Measurements from ENCODE around the gene DLK1. TPM values are rescaled to one million over a fixed set of nuclear protein-coding genes. Genes with fewer than 3 reads are reported as not detected.

The DLK1 gene
- total RNA-seq, 2 experiments from 2014 or later: not detected

DNA sequence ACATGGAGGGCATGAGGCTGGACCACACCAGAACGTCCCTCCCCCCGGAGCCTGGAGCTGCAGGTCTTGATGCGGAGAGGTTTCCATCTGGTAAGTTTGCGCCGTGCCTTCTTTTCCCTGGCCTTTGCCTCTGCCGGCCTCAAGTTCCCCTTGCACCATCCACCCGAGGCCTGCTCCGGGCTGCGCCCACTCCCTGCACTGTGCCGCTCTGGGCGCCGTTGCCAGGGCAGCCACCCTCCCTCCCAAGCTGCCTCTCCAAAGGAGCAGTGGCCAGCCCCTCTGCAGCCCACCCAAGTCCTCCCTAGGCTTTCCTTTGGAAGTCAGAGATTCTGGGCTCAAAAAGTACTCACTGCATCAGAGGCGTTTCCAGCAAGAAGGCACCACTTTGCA, 53.0 kb downstream of the DLK1 start:
- DNase-seq: no peak
- no peaks in the 10 kb centered on the region for H3K36me3 Mint-ChIP-seq (ENCODE audit: low read depth)
- no peak overlapping the region for H3K27ac Mint-ChIP-seq
- no peak overlapping the region for H3K4me3 Mint-ChIP-seq
- no peaks in the 10 kb centered on the region for H3K9me3 Mint-ChIP-seq (ENCODE audit: insufficient read depth)
- no peaks in the 10 kb centered on the region for H3K27me3 Mint-ChIP-seq (ENCODE audit: low read depth)
- H3K4me1 Mint-ChIP-seq (ENCODE audit: low read depth): no peaks in the 10 kb centered on the region
- POLR2A ChIA-PET: no interaction called here
- ATAC-seq: no peak
- CTCF ChIA-PET: no interaction called here

DNA sequence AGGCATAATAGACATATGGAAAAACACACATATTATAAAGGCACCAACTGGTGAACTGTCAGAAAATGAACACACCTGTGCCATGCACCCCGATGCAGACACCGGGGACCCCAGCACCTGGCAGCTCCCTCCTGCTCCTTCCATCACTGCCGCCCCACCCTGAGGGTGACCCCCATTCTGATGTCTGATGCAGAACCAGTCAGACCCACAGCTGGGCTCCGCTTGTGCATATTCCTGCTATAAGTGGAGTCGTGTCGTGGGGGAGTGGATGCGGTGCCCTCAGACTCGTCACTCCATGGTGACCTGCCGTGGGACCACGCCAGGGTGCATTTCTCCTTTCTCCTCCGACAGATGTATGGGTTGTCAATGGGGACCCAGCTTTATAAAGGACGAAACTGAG, 53.6 kb downstream of the DLK1 start:
- H3K4me3 Mint-ChIP-seq: no peak overlapping the region
- H3K27ac Mint-ChIP-seq: no peak overlapping the region
- no peaks in the 10 kb centered on the region for H3K36me3 Mint-ChIP-seq (ENCODE audit: low read depth)
- no peaks in the 10 kb centered on the region for H3K4me1 Mint-ChIP-seq (ENCODE audit: low read depth)
- ChIA-PET POLR2A (no interaction called here), CTCF (no interaction called here)
- no peak for DNase-seq
- no peaks in the 10 kb centered on the region for H3K27me3 Mint-ChIP-seq (ENCODE audit: low read depth)
- H3K9me3 Mint-ChIP-seq (ENCODE audit: insufficient read depth): no peaks in the 10 kb centered on the region
- ATAC-seq: no peak

DNA sequence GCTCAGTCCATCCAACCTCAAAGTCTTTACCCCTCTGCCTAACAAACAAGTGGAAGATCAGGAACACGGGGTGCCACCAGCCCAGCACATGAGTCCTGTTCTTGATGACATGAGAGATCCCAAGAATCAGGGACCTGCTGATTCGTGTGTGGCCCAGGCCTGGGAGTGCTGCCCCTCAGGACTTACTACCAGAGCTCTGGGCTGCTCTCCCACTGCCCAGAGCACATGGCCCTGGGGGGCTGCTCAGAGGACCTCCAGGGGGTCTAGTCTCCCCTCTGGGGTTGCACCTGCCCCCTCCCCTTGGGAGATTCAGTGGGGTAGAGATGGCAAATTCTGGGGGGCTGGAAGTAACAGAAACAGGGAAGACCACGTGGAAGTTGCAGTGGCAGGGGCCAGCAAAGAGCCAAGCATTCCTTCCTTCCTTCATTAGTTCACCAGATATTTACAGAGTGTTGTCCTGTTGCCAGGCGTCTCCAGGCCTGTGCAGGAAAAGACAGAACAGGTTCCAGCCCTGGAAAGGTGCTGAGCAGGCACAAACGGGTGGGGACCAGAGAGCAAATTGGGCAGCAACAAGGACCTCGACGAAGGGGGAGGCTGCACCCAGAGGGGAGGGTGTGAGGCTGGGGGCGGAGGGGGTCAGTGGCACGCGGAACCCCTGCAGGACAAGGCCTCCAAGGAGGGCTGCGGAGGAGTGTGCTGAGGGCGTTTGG, 54.1 kb downstream of the DLK1 start:
- ATAC-seq (no peak), DNase-seq (no peak)
- no peaks in the 10 kb centered on the region for H3K9me3 Mint-ChIP-seq (ENCODE audit: insufficient read depth)
- H3K4me1 Mint-ChIP-seq (ENCODE audit: low read depth): no peaks in the 10 kb centered on the region
- no peak overlapping the region for H3K27ac Mint-ChIP-seq
- H3K4me3 Mint-ChIP-seq: no peak overlapping the region
- no peaks in the 10 kb centered on the region for H3K36me3 Mint-ChIP-seq (ENCODE audit: low read depth)
- ChIA-PET POLR2A (no interaction called here), CTCF (no interaction called here)
- H3K27me3 Mint-ChIP-seq (ENCODE audit: low read depth): no peaks in the 10 kb centered on the region

DNA sequence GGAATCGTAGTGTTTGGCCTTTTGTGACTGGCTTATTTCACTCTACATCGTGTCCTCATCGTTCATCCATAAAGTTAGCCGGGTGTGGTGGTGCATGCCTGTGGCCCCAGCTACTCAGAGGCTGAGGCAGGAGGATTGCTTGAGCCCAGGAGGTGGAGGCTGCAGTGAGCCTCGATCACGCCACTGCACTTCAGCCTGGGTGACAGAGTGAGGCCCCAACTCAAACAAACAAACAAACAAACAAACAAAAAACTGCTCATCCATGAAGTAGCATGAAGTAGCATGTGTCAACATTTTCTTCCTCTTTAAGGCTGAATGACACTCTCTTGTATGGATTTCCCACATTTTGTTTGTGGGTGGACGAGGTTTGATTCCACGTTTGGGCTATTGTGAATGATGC, 55.3 kb downstream of the DLK1 start:
- ChIA-PET POLR2A (no interaction called here), CTCF (no interaction called here)
- Mint-ChIP-seq H3K4me3 (no peak overlapping the region), H3K27me3 (ENCODE audit: low read depth) (no peaks in the 10 kb centered on the region), H3K4me1 (ENCODE audit: low read depth) (no peaks in the 10 kb centered on the region), H3K9me3 (ENCODE audit: insufficient read depth) (no peaks in the 10 kb centered on the region), H3K36me3 (ENCODE audit: low read depth) (no peaks in the 10 kb centered on the region), H3K27ac (no peak overlapping the region)
- no peak for DNase-seq
- ATAC-seq: no peak

DNA sequence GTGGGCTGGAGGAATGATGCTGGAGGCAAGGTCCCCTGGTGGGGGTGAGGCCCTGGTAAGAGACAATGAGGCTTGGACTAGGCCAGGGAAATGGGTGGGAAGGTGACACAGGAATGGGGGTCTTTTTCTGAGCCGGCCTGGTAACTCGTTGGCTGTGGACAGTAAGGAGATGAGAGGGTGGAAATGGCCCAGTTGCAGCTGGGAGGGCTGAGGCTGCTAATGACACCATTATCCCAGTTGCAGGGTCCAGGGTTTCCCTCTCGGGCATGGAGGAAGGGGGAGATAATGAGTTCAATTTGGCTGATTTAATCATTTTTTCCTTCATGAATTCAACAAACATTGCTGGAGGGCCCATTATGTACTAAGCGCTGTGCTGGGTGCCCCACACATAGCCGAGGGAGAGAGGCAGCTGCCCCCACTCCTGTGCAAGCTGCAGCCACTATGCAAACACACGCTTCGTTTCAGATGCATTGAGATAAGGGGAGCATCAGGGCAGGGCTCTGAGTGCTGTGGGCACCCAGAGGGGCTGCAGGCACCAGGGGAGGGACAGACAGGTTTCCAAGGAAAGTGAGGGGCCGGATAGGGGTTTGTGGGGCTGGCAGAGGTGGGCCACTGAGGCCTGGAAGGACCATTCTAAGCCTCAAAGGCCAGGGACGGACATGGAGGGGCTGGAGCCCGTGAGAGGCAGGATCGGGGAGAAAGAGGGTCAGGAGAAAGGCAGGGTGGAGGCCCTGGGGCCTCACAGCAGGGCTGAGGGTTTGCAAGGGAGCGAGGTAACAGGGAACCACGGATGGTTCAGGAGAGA, 56.0 kb downstream of the DLK1 start:
- Mint-ChIP-seq H3K27me3 (ENCODE audit: low read depth) (no peaks in the 10 kb centered on the region), H3K36me3 (ENCODE audit: low read depth) (no peaks in the 10 kb centered on the region), H3K27ac (no peak overlapping the region), H3K9me3 (ENCODE audit: insufficient read depth) (no peaks in the 10 kb centered on the region), H3K4me1 (ENCODE audit: low read depth) (no peaks in the 10 kb centered on the region), H3K4me3 (no peak overlapping the region)
- CTCF ChIA-PET: no interaction called here
- POLR2A ChIA-PET: no interaction called here
- DNase-seq (no peak), ATAC-seq (no peak)

DNA sequence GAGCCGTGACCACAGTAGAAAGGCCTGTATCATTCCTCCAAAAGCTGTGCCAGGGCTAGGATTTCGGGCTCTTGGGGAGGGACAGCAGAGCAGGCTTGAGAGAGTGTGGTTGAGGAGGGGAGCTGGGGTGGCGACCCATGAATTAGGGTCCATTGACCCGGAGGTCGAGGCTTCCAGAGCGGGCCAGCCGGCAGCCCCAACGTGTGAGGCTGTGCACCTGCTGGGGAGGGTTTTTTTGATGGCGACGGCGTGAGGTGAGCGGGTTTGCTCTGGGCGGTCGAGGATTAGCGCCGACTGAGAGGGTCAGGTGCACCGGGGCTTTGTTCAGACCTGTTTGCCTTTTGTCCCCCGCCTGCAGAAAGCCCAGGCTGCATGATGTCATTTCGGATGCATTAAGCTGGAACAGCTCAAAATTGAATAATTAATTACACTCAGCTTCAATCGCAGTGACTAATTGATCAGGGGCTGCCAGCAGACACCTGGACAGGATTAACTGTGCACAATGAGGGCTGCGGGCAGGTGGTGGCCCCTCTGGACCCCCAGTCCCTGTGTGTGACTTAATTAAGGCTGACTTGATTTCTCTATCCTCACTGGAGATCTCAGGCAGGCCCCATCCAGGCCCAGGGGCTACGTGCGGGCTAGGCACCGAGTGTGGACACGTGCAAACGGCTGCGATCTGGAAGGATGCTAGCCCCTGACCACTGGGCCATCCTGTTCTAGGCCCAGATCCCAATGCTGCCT, 57.1 kb downstream of the DLK1 start:
- H3K27ac Mint-ChIP-seq: no peak overlapping the region
- DNase-seq (no peak), ATAC-seq (no peak)
- H3K27me3 Mint-ChIP-seq (ENCODE audit: low read depth): no peaks in the 10 kb centered on the region
- H3K36me3 Mint-ChIP-seq (ENCODE audit: low read depth): no peaks in the 10 kb centered on the region
- no peak overlapping the region for H3K4me3 Mint-ChIP-seq
- CTCF ChIA-PET: no interaction called here
- no peaks in the 10 kb centered on the region for H3K4me1 Mint-ChIP-seq (ENCODE audit: low read depth)
- no peaks in the 10 kb centered on the region for H3K9me3 Mint-ChIP-seq (ENCODE audit: insufficient read depth)
- POLR2A ChIA-PET: no interaction called here

DNA sequence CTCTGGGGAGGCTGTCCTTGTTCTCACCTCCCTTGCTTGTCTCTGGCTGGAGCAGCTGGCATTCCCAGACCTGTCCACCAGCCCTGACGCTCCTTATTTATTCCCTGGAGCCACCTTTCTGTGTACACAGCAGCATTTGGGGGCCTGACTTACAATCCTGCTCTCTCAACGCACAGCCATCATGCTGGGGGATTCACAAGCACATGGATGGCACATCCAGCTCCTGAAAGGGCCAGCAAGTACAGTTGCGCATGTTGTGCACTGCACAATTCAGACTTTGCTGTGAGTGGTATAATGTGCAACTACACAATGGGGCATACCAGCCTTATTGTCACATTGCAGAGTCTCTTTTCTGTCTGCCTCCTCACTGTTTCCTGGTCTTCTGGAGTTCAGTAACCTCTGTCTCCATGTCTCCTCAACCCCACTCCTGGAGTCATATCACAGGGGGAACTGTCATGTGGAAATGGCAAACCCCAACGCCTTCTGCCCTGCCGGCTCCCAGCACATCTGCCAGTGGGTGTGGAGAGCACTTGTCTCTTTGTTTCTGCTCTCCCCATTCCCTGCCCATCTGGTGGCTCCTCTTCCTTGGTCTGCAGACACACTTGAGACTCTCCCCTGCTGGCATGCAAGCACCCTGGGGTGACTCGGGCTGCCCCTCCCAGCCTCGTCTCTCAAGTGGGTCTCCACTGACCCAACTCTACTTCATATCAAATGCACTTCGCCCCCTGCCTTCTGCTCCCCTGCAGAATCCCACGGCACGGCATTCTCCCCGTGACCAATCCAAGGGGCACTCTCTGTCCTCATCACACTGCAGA, 58.0 kb downstream of the DLK1 start:
- no peak overlapping the region for H3K4me3 Mint-ChIP-seq
- CTCF ChIA-PET: no interaction called here
- ATAC-seq (no peak), DNase-seq (no peak)
- POLR2A ChIA-PET: no interaction called here
- no peaks in the 10 kb centered on the region for H3K27me3 Mint-ChIP-seq (ENCODE audit: low read depth)
- no peaks in the 10 kb centered on the region for H3K36me3 Mint-ChIP-seq (ENCODE audit: low read depth)
- no peaks in the 10 kb centered on the region for H3K4me1 Mint-ChIP-seq (ENCODE audit: low read depth)
- no peaks in the 10 kb centered on the region for H3K9me3 Mint-ChIP-seq (ENCODE audit: insufficient read depth)
- no peak overlapping the region for H3K27ac Mint-ChIP-seq

DNA sequence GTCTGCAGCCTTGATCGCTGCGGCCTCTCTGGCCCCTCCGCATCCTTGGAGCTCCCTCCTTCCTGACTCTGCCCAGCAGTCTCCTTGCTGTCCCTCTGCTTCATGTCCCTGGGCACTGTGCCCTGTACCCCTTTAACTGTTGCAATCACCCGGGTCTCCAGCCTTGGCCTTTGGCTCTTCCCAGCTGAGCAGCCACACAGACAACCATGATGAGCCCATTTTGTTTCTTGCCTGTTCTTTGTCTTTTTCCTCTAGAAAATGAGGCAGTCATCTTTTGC, 58.6 kb downstream of the DLK1 start:
- no peaks in the 10 kb centered on the region for H3K36me3 Mint-ChIP-seq (ENCODE audit: low read depth)
- POLR2A ChIA-PET: no interaction called here
- CTCF ChIA-PET: no interaction called here
- ATAC-seq (no peak), DNase-seq (no peak)
- H3K27me3 Mint-ChIP-seq (ENCODE audit: low read depth): no peaks in the 10 kb centered on the region
- H3K27ac Mint-ChIP-seq: no peak overlapping the region
- no peaks in the 10 kb centered on the region for H3K9me3 Mint-ChIP-seq (ENCODE audit: insufficient read depth)
- no peaks in the 10 kb centered on the region for H3K4me1 Mint-ChIP-seq (ENCODE audit: low read depth)
- no peak overlapping the region for H3K4me3 Mint-ChIP-seq

DNA sequence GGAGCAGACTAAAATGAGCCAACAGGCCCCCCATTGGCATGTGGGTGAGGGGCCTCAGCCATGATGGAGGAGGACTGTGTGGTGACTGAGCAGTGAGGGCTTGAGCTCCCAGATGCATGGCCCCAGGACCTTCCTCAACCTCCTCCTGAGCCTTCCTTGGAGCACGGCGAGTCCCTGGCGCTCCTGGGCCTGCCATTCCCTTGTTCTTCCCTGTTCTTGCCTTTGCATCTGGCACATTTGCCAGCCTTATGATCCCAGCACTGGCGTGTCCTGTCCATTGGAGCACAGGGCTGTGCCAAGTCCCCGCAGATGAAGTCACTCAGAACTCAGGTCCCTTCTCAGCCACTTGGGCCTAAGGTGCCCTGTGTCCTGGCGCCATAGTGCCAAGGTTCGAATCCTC, 58.9 kb downstream of the DLK1 start:
- H3K27me3 Mint-ChIP-seq (ENCODE audit: low read depth): no peaks in the 10 kb centered on the region
- H3K36me3 Mint-ChIP-seq (ENCODE audit: low read depth): no peaks in the 10 kb centered on the region
- no peaks in the 10 kb centered on the region for H3K4me1 Mint-ChIP-seq (ENCODE audit: low read depth)
- no peaks in the 10 kb centered on the region for H3K9me3 Mint-ChIP-seq (ENCODE audit: insufficient read depth)
- POLR2A ChIA-PET: no interaction called here
- no peak overlapping the region for H3K4me3 Mint-ChIP-seq
- CTCF ChIA-PET: no interaction called here
- H3K27ac Mint-ChIP-seq: no peak overlapping the region
- ATAC-seq (no peak), DNase-seq (no peak)

DNA sequence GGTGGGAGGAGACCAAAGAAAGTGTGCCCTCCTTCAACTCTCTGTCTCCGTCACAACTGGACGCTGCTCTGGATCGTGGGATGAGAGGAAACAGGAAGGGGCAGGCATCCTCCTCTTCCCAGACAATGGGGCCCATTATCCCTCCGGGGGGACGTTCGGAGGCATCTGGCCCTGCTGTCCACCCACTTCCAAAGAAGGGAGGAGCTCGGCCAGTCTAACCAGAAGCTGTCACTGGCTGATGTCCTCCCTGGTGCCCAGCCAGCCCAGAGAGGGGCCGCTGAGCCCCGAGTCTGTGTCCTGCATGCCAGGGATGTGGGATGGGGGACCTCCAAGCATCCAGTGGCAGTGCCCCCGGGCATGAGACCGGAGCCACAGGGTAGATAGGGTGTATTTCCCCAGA, 59.4 kb downstream of the DLK1 start:
- ATAC-seq (no peak), DNase-seq (no peak)
- CTCF ChIA-PET: no interaction called here
- H3K9me3 Mint-ChIP-seq (ENCODE audit: insufficient read depth): no peaks in the 10 kb centered on the region
- H3K4me1 Mint-ChIP-seq (ENCODE audit: low read depth): no peaks in the 10 kb centered on the region
- no peak overlapping the region for H3K4me3 Mint-ChIP-seq
- no peaks in the 10 kb centered on the region for H3K36me3 Mint-ChIP-seq (ENCODE audit: low read depth)
- POLR2A ChIA-PET: no interaction called here
- H3K27me3 Mint-ChIP-seq (ENCODE audit: low read depth): no peaks in the 10 kb centered on the region
- no peak overlapping the region for H3K27ac Mint-ChIP-seq

DNA sequence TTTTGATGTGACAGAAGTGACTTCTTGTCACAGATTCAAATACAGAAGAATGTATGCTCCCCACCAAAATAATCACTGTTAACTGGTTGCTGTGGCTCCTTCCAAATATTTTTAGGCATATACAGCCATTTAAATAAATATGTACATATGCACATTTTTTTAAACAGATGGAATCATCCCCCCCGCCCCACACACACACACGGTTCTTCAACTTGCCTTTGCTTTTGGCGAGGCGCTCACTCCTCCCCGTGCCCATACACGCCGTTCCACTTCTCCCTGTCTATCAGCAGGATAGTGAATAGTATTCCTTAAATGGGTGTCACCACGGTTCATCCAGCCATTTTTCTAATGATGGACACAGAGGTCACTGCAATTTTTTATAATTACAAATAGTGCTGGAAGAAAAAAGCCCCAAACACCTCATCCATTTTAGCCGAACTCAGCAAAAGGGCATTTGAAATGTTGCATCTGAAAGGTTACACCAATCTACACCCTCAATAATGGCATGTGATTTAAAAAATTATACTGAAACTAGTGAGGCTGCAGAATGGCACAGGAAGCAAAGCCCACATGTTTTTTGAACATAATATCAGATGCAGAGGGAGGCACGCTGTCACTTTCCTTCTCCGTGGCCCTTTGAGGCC, 60.0 kb downstream of the DLK1 start:
- ChIA-PET POLR2A (no interaction called here), CTCF (no interaction called here)
- H3K36me3 Mint-ChIP-seq (ENCODE audit: low read depth): no peaks in the 10 kb centered on the region
- no peak overlapping the region for H3K27ac Mint-ChIP-seq
- H3K9me3 Mint-ChIP-seq (ENCODE audit: insufficient read depth): no peaks in the 10 kb centered on the region
- no peaks in the 10 kb centered on the region for H3K27me3 Mint-ChIP-seq (ENCODE audit: low read depth)
- DNase-seq (no peak), ATAC-seq (no peak)
- no peaks in the 10 kb centered on the region for H3K4me1 Mint-ChIP-seq (ENCODE audit: low read depth)
- no peak overlapping the region for H3K4me3 Mint-ChIP-seq

DNA sequence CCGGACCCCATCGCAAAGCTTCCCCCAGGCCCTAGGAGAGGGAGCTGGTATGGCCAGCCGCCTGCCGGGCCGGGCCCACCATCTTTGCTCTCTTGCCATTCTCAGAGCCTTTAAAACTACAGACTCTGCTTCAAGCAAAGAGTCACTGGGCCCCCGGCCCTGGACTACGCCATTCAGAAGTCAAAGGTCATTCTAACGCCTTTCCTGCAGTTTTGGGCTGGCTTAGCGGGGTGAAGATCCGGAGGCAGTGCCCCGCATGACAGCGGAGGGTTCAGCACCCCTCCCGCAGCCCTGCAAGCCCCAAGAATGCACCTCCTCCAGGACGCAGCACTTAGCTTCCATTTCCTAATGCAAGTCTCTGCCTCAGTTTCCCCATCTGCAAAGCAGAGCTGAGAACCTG, 61.0 kb downstream of the DLK1 start:
- ATAC-seq: no peak
- POLR2A ChIA-PET: interaction anchor here (0.7 kb wide), 1 partner anchor 64 kb away, joined by 3 read pairs; no protein-coding TSS in a partner anchor
- H3K4me1 Mint-ChIP-seq (ENCODE audit: low read depth): no peaks in the 10 kb centered on the region
- no peak overlapping the region for H3K4me3 Mint-ChIP-seq
- H3K27ac Mint-ChIP-seq: no peak overlapping the region
- H3K9me3 Mint-ChIP-seq (ENCODE audit: insufficient read depth): no peaks in the 10 kb centered on the region
- CTCF ChIA-PET: no interaction called here
- H3K27me3 Mint-ChIP-seq (ENCODE audit: low read depth): no peaks in the 10 kb centered on the region
- no peaks in the 10 kb centered on the region for H3K36me3 Mint-ChIP-seq (ENCODE audit: low read depth)
- no peak for DNase-seq
